Endometrial microvascular endothelial cells (primary cell): Measurements from ENCODE around the gene ACTA2. TPM values are rescaled to one million over a fixed set of nuclear protein-coding genes. Genes with fewer than 3 reads are reported as not detected.

Experiments used
- in situ Hi-C: cut with HindIII; loops from 2 replicates; pipeline ENCODE4 v1.10.0; 2017; ENCODE audit warnings: low sequenced_read_pairs, low pct_unique_long_range_greater_than_20kb; ENCODE audit errors: inconsistent ontology term
- total RNA-seq: library from RNA; depleted of rRNA; stranded (reverse); fragments of >200 nt; gene quantifications from one replicate; pipeline ENCODE4 v1.2.3, GENCODE V29; 2015; ENCODE audit errors: inconsistent ontology term

Gene ACTA2
- total RNA-seq, 1 donor from 2014 or later = 36.9 TPM

GRCh38 chr10:88928254-88928653, 24.3 kb downstream of the ACTA2 start:
- in situ Hi-C loops = no loop called here

GRCh38 chr10:88927416-88927690, 25.2 kb downstream of the ACTA2 start:
- in situ Hi-C loops = no loop called here

GRCh38 chr10:88926566-88927415, 25.8 kb downstream of the ACTA2 start:
- in situ Hi-C loops = no loop called here

GRCh38 chr10:88923520-88923919, 29.1 kb downstream of the ACTA2 start:
- in situ Hi-C loops = no loop called here

GRCh38 chr10:88922041-88922440, 30.5 kb downstream of the ACTA2 start:
- in situ Hi-C loops = no loop called here

GRCh38 chr10:88920986-88921593, 31.5 kb downstream of the ACTA2 start:
- in situ Hi-C loops = no loop called here

- in situ Hi-C loops = no loop called here
Measured at GRCh38 chr10:88920198-88920597, 32.4 kb downstream of the ACTA2 start.

GRCh38 chr10:88919041-88919440, 33.5 kb downstream of the ACTA2 start:
- in situ Hi-C loops = no loop called here

- in situ Hi-C loops = no loop called here
Measured at GRCh38 chr10:88918191-88918905, 34.2 kb downstream of the ACTA2 start.

GRCh38 chr10:88916986-88917385, 35.6 kb downstream of the ACTA2 start:
- in situ Hi-C loops = no loop called here

GRCh38 chr10:88916231-88916630, 36.3 kb downstream of the ACTA2 start:
- in situ Hi-C loops = no loop called here

GRCh38 chr10:88915781-88916180, 36.8 kb downstream of the ACTA2 start:
- in situ Hi-C loops = no loop called here

GRCh38 chr10:88913788-88914187, 38.8 kb downstream of the ACTA2 start:
- in situ Hi-C loops = no loop called here

GRCh38 chr10:88913127-88913526, 39.4 kb downstream of the ACTA2 start:
- in situ Hi-C loops = no loop called here

GRCh38 chr10:88911851-88912250, 40.7 kb downstream of the ACTA2 start:
- in situ Hi-C loops = no loop called here

GRCh38 chr10:88911116-88911515, 41.5 kb downstream of the ACTA2 start:
- in situ Hi-C loops = no loop called here

GRCh38 chr10:88908194-88908593, 44.4 kb downstream of the ACTA2 start:
- in situ Hi-C loops = no loop called here

- in situ Hi-C loops = no loop called here
Measured at GRCh38 chr10:88906921-88907320, 45.7 kb downstream of the ACTA2 start.

GRCh38 chr10:88903715-88904114, 48.9 kb downstream of the ACTA2 start:
- in situ Hi-C loops = no loop called here
